Measurements from ENCODE around the gene PHF21A.

DNA sequence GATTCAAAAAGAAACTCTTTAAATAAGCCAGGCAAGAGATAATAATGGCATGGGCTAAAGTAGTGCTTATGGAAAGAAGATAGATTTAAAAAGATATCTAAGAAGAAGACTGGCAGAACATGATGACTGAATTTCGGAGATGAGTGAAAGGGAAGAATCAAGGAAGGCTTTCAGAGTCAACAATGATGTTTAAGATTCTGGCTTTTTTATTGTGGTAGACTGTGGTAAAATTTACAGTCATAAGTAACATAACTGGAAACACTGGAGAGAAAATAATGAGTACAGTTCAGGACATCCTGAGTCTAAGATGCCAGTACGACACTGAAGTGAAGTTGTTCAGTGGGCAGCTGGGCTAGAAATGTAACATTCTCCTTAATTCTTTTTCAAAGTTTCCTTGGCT, 85.2 kb downstream of the PHF21A start:
- TF ChIP-seq, protein P1, sequence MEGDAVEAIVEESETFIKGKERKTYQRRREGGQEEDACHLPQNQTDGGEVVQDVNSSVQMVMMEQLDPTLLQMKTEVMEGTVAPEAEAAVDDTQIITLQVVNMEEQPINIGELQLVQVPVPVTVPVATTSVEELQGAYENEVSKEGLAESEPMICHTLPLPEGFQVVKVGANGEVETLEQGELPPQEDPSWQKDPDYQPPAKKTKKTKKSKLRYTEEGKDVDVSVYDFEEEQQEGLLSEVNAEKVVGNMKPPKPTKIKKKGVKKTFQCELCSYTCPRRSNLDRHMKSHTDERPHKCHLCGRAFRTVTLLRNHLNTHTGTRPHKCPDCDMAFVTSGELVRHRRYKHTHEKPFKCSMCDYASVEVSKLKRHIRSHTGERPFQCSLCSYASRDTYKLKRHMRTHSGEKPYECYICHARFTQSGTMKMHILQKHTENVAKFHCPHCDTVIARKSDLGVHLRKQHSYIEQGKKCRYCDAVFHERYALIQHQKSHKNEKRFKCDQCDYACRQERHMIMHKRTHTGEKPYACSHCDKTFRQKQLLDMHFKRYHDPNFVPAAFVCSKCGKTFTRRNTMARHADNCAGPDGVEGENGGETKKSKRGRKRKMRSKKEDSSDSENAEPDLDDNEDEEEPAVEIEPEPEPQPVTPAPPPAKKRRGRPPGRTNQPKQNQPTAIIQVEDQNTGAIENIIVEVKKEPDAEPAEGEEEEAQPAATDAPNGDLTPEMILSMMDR (optimal IDR thresholded peaks at IDR 0.05 in 1 of 3, IDR thresholded peaks at IDR 0.05 in 1 of 3, conservative IDR thresholded peaks at IDR 0.05 in 1 of 3; ENCODE audit: extremely low read depth in 1 of 3, insufficient read depth in 2 of 3, low read length in 3 of 3) = no peak
- no peak for TF ChIP-seq EZH2 (IDR thresholded peaks at IDR 0.05; ENCODE audit: low read length)

Measured in keratinocyte (primary cell).